BLaER1 (cell line): ENCODE results near the gene FAM111B.
"Not testable (repeated sequence)": the region's sequence is repeated elsewhere in the genome, so short reads cannot be mapped to it uniquely, and the experiment has no call there.

Experiments used
- H3K27ac ChIP-seq: shearing (Covaris generic); formaldehyde crosslinking; 2 replicates; pipeline ENCODE4 v1.8.1; 2022
- H3K27me3 ChIP-seq: shearing (Covaris generic); formaldehyde crosslinking; 2 replicates; pipeline ENCODE4 v1.8.1; 2022
- H3K36me3 ChIP-seq: shearing (Covaris generic); formaldehyde crosslinking; 2 replicates; pipeline ENCODE4 v1.8.1; 2022
- H3K4me1 ChIP-seq: shearing (Covaris generic); formaldehyde crosslinking; 2 replicates; pipeline ENCODE4 v1.8.1; 2022
- H3K4me2 ChIP-seq: shearing (Covaris generic); formaldehyde crosslinking; 2 replicates; pipeline ENCODE4 v1.8.1; 2022
- H3K4me3 ChIP-seq: shearing (Covaris generic); formaldehyde crosslinking; 2 replicates; pipeline ENCODE4 v1.8.1; 2022
- H3K9ac ChIP-seq: shearing (Covaris generic); formaldehyde crosslinking; 2 replicates; pipeline ENCODE4 v1.8.1; 2022
- H3K9me3 ChIP-seq: shearing (Covaris generic); formaldehyde crosslinking; 2 replicates; pipeline ENCODE4 v1.8.1; 2022
- H4K20me1 ChIP-seq: shearing (Covaris generic); formaldehyde crosslinking; 2 replicates; pipeline ENCODE4 v1.8.1; 2022
- Cebpa-rat ChIP-seq: shearing (Covaris generic); IDR thresholded peaks from 2 replicates; pipeline ENCODE4 v1.8.1; 2022

Gene FAM111B

GRCh38 chr11:59106363-59107336, at the start of gene FAM111B:
TSS of gene FAM111B (plus strand) at chr11:59107237. CDS start at chr11:59109626, 2,389 bp downstream.
- peak within 1 kb of the TSS; percentile 78 for H3K27ac ChIP-seq
- peak within 1 kb of the TSS; percentile 71 for H3K4me3 ChIP-seq
- H3K36me3 ChIP-seq: peaks cover 19% of the 10 kb centered on the region
- H4K20me1 ChIP-seq: no peaks in the 10 kb centered on the region
- H3K9me3 ChIP-seq: no peaks in the 10 kb centered on the region; the same call in 1 of the 2 replicates
- H3K27me3 ChIP-seq: no peaks in the 10 kb centered on the region
- TF ChIP-seq Cebpa-rat: no peak
- peaks cover 60% of the 10 kb centered on the region for H3K4me1 ChIP-seq
- H3K9ac ChIP-seq: peak within 1 kb of the TSS; percentile 83
- H3K4me2 ChIP-seq: peak within 1 kb of the TSS; percentile 93

GRCh38 chr11:59058120-59059033, 48.7 kb upstream of the FAM111B start:
- not testable (repeated sequence) for H3K36me3 ChIP-seq, H3K4me1 ChIP-seq, H3K9me3 ChIP-seq, H3K27ac ChIP-seq, H4K20me1 ChIP-seq, H3K4me2 ChIP-seq, H3K4me3 ChIP-seq, H3K27me3 ChIP-seq, H3K9ac ChIP-seq

- not testable (repeated sequence) for H3K36me3 ChIP-seq, H3K9ac ChIP-seq, H3K4me1 ChIP-seq, H3K4me2 ChIP-seq, H3K4me3 ChIP-seq, H3K27ac ChIP-seq, H4K20me1 ChIP-seq, H3K27me3 ChIP-seq, H3K9me3 ChIP-seq
Observed at GRCh38 chr11:59060096-59060495, 46.9 kb upstream of the FAM111B start.

GRCh38 chr11:59062602-59063529, 44.2 kb upstream of the FAM111B start:
- no peak overlapping the region for H3K4me2 ChIP-seq
- no peaks in the 10 kb centered on the region for H3K27me3 ChIP-seq
- H3K9ac ChIP-seq: no peak overlapping the region
- peaks cover 6% of the 10 kb centered on the region; the same call in 1 of the 2 replicates for H3K9me3 ChIP-seq
- no peaks in the 10 kb centered on the region for H3K36me3 ChIP-seq
- no peak for TF ChIP-seq Cebpa-rat
- H3K4me1 ChIP-seq: peaks cover 6% of the 10 kb centered on the region; the same call in 1 of the 2 replicates
- no peak overlapping the region for H3K27ac ChIP-seq
- no peak overlapping the region for H3K4me3 ChIP-seq
- no peaks in the 10 kb centered on the region for H4K20me1 ChIP-seq

- H3K36me3 ChIP-seq: not testable (repeated sequence)
Observed at GRCh38 chr11:59063996-59064727, 42.9 kb upstream of the FAM111B start.

GRCh38 chr11:59069087-59069486, 38.0 kb upstream of the FAM111B start:
- Histone ChIP-seq H3K27ac (no peak overlapping the region), H3K4me1 (peaks cover 6% of the 10 kb centered on the region; the same call in 1 of the 2 replicates), H3K4me3 (no peak overlapping the region), H3K9ac (no peak overlapping the region), H3K4me2 (no peak overlapping the region), H3K27me3 (no peaks in the 10 kb centered on the region), H3K36me3 (no peaks in the 10 kb centered on the region), H4K20me1 (no peaks in the 10 kb centered on the region), H3K9me3 (no peaks in the 10 kb centered on the region)
- TF ChIP-seq Cebpa-rat: no peak

More at GRCh38 chr11:59063996-59064727, 42.9 kb upstream of the FAM111B start:
- not testable (repeated sequence) for H3K27ac ChIP-seq, H3K9me3 ChIP-seq, H3K9ac ChIP-seq, H3K27me3 ChIP-seq, H4K20me1 ChIP-seq, H3K4me2 ChIP-seq, H3K4me1 ChIP-seq, H3K4me3 ChIP-seq

- Histone ChIP-seq H3K4me3 (no peak overlapping the region), H3K4me2 (no peak overlapping the region), H3K9me3 (0 out of 2 replicates have a peak, but pooled peaks cover 10% of the 10 kb centered on the region), H3K9ac (no peak overlapping the region), H3K36me3 (no peaks in the 10 kb centered on the region), H3K27ac (no peak overlapping the region), H3K4me1 (no peaks in the 10 kb centered on the region; the same call in 1 of the 2 replicates), H4K20me1 (no peaks in the 10 kb centered on the region), H3K27me3 (no peaks in the 10 kb centered on the region)
- TF ChIP-seq Cebpa-rat: no peak
Observed at GRCh38 chr11:59076876-59077571, 30.0 kb upstream of the FAM111B start.

- TF ChIP-seq Cebpa-rat: no peak
- Histone ChIP-seq H4K20me1 (no peaks in the 10 kb centered on the region), H3K4me1 (no peaks in the 10 kb centered on the region; the same call in 1 of the 2 replicates), H3K36me3 (no peaks in the 10 kb centered on the region), H3K4me3 (no peak overlapping the region), H3K27ac (no peak overlapping the region), H3K9ac (no peak overlapping the region), H3K27me3 (no peaks in the 10 kb centered on the region), H3K9me3 (0 out of 2 replicates have a peak, but pooled peaks cover 10% of the 10 kb centered on the region), H3K4me2 (no peak overlapping the region; the same call in 1 of the 2 replicates)
Observed at GRCh38 chr11:59078435-59078834, 28.6 kb upstream of the FAM111B start.
